HCT116 (cell line): ENCODE data around the gene TVP23A.

ENCODE experiments used
- CTCF ChIP-seq, 3 experiments: fragments of 200-600 bp in 1 of 3; sonication (generic) in 1 of 3; IDR thresholded peaks in 2 of 3; conservative IDR thresholded peaks in 1 of 3; 2 replicates each; pipeline ENCODE4 v1.5.1; 2012 to 2017; ENCODE audit warnings: low read depth in 2 of 3, low read length in 2 of 3, antibody characterized with exemption in 1 of 3, borderline replicate concordance in 1 of 3, control low read depth in 1 of 3, mild to moderate bottlenecking in 1 of 3, mixed read lengths in 1 of 3, mixed run types in 1 of 3, moderate library complexity in 1 of 3; ENCODE audit not compliant: insufficient read depth in 1 of 3
- EZH2 ChIP-seq: fragments of 200-600 bp; sonication (generic); IDR thresholded peaks from 2 replicates; pipeline ENCODE4 v1.6.1; 2017; ENCODE audit warnings: antibody characterized with exemption, mixed run types
- EZH2phosphoT487 ChIP-seq: fragments of 200-600 bp; IDR thresholded peaks from 2 replicates; pipeline ENCODE4 v1.6.1; 2018; ENCODE audit warnings: antibody characterized with exemption, borderline replicate concordance
- MAX ChIP-seq: IDR thresholded peaks from 2 replicates; pipeline ENCODE4 v1.6.1; 2012
- POLR2A ChIP-seq: IDR thresholded peaks from 2 replicates; pipeline ENCODE4 v1.7.0; 2011; ENCODE audit warnings: borderline replicate concordance; ENCODE audit not compliant: insufficient read depth, insufficient read length; ENCODE audit errors: extremely low read depth
- POLR2AphosphoS5 ChIP-seq: IDR thresholded peaks from 2 replicates; pipeline ENCODE4 v1.6.1; 2011; ENCODE audit warnings: mild to moderate bottlenecking, low read depth, low read length, moderate library complexity
- ZBTB33 ChIP-seq: IDR thresholded peaks from 2 replicates; pipeline ENCODE4 v1.6.1; 2011; ENCODE audit warnings: mild to moderate bottlenecking, low read length, moderate library complexity; ENCODE audit not compliant: insufficient replicate concordance; ENCODE audit errors: extremely low read depth

GRCh38 chr16:10738231-10739077 is 80.1 kb downstream of the TVP23A start:
- TF ChIP-seq CTCF (IDR thresholded peaks at IDR 0.05 in 2 of 3, conservative IDR thresholded peaks at IDR 0.05 in 1 of 3; ENCODE audit: borderline replicate concordance in 1 of 3, insufficient read depth in 1 of 3, low read depth in 2 of 3, low read length in 2 of 3) (no peak), EZH2 (no peak), POLR2AphosphoS5 (peak; percentile 22; the same call in 1 of the 2 replicates), ZBTB33 (no peak), EZH2phosphoT487 (no peak), MAX (no peak; the same call in 1 of the 2 replicates), POLR2A (no peak)
